ENCODE measurements around the gene SELPLG. TPM values are rescaled to one million over a fixed set of nuclear protein-coding genes. Genes with fewer than 3 reads are reported as not detected.

SELPLG gene
- total RNA-seq, 4 donors from 2014 or later, result 1.3 to 5.6 (median 3.0) TPM

- 95% methylated on average over 3 of the region's 3 CpGs for WGBS
- TF ChIP-seq POLR2A (IDR thresholded peaks at IDR 0.05), result no peak
- TF ChIP-seq, protein P1, sequence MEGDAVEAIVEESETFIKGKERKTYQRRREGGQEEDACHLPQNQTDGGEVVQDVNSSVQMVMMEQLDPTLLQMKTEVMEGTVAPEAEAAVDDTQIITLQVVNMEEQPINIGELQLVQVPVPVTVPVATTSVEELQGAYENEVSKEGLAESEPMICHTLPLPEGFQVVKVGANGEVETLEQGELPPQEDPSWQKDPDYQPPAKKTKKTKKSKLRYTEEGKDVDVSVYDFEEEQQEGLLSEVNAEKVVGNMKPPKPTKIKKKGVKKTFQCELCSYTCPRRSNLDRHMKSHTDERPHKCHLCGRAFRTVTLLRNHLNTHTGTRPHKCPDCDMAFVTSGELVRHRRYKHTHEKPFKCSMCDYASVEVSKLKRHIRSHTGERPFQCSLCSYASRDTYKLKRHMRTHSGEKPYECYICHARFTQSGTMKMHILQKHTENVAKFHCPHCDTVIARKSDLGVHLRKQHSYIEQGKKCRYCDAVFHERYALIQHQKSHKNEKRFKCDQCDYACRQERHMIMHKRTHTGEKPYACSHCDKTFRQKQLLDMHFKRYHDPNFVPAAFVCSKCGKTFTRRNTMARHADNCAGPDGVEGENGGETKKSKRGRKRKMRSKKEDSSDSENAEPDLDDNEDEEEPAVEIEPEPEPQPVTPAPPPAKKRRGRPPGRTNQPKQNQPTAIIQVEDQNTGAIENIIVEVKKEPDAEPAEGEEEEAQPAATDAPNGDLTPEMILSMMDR (IDR thresholded peaks at IDR 0.05), result no peak
- TF ChIP-seq POLR2AphosphoS5 (IDR thresholded peaks at IDR 0.05), result no peak
- TF ChIP-seq EP300 (IDR thresholded peaks at IDR 0.05), result no peak
These were observed 20.2 kb upstream of the SELPLG start for GRCh38 chr12:108653922-108654321.

GRCh38 chr12:108653082-108653516 is 19.4 kb upstream of the SELPLG start:
- no peaks in the 10 kb centered on the region for H3K27me3 ChIP-seq
- no peaks in the 10 kb centered on the region for H3K9me3 ChIP-seq
- no peak overlapping the region for H3K4me3 ChIP-seq
- no peak overlapping the region for H3K27ac ChIP-seq
- H3K36me3 ChIP-seq, result peaks cover 94% of the 10 kb centered on the region
- H3K4me1 ChIP-seq, result no peaks in the 10 kb centered on the region
- TF ChIP-seq POLR2A (IDR thresholded peaks at IDR 0.05) (no peak), EP300 (IDR thresholded peaks at IDR 0.05) (no peak), POLR2AphosphoS5 (IDR thresholded peaks at IDR 0.05) (no peak)
- TF ChIP-seq, protein P1 (IDR thresholded peaks at IDR 0.05), result no peak
- no peak for DNase-seq (ENCODE audit: low spot score in 2 of 2)

More at GRCh38 chr12:108653922-108654321, 20.2 kb upstream of the SELPLG start:
- Histone ChIP-seq H3K27ac (no peak overlapping the region), H3K27me3 (no peaks in the 10 kb centered on the region), H3K4me3 (no peak overlapping the region), H3K4me1 (no peaks in the 10 kb centered on the region), H3K9me3 (no peaks in the 10 kb centered on the region), H3K36me3 (peaks cover 94% of the 10 kb centered on the region)
- no peak for DNase-seq (ENCODE audit: low spot score in 2 of 2)

DNA sequence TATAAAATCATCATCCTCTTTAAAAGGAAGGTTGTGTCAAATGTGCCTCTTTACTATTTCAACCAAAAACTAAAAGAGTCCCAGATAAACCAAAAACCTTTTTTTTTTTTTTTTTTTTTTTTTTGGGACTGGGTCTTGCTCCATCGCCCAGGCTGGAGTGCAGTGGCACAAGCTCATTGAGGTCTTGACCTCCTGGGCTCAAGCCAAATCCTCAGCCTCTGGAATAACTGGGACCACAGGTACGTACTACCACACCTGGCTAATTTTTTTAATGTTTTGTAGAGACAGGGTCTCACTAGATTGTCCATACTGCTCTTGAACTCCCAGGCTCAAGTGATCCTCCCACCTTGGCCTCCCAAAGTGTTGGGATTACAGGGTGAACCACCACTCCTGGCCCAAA is 16.4 kb upstream of the SELPLG start:
- no peaks in the 10 kb centered on the region for H3K27me3 ChIP-seq
- H3K27ac ChIP-seq, result no peak overlapping the region
- peaks cover 93% of the 10 kb centered on the region for H3K36me3 ChIP-seq
- 73% methylated on average over 2 of the region's 2 CpGs for WGBS
- H3K4me1 ChIP-seq, result no peaks in the 10 kb centered on the region
- H3K4me3 ChIP-seq, result no peak overlapping the region
- TF ChIP-seq POLR2AphosphoS5 (IDR thresholded peaks at IDR 0.05), result no peak
- TF ChIP-seq EP300 (IDR thresholded peaks at IDR 0.05), result no peak
- TF ChIP-seq, protein P1 (IDR thresholded peaks at IDR 0.05), result no peak
- TF ChIP-seq POLR2A (IDR thresholded peaks at IDR 0.05), result no peak
- DNase-seq (ENCODE audit: low spot score in 2 of 2), result no peak
- no peaks in the 10 kb centered on the region for H3K9me3 ChIP-seq

- Histone ChIP-seq H3K27ac (no peak overlapping the region), H3K27me3 (no peaks in the 10 kb centered on the region), H3K4me1 (peaks cover 2% of the 10 kb centered on the region), H3K36me3 (peaks cover 92% of the 10 kb centered on the region), H3K4me3 (no peak overlapping the region), H3K9me3 (no peaks in the 10 kb centered on the region)
- DNase-seq (ENCODE audit: low spot score in 2 of 2), result no peak
- TF ChIP-seq, protein P1 (IDR thresholded peaks at IDR 0.05), result no peak
- TF ChIP-seq EP300 (IDR thresholded peaks at IDR 0.05), result no peak
- no peak for TF ChIP-seq POLR2A (IDR thresholded peaks at IDR 0.05)
- no peak for TF ChIP-seq POLR2AphosphoS5 (IDR thresholded peaks at IDR 0.05)
- WGBS, result 37% methylated on average over 4 of the region's 4 CpGs
These were observed 16.0 kb upstream of the SELPLG start for GRCh38 chr12:108649669-108650068.

- no peaks in the 10 kb centered on the region for H3K27me3 ChIP-seq
- peaks cover 7% of the 10 kb centered on the region for H3K4me1 ChIP-seq
- no peak overlapping the region for H3K4me3 ChIP-seq
- H3K27ac ChIP-seq, result no peak overlapping the region
- 74% methylated on average over 6 of the region's 6 CpGs for WGBS
- peaks cover 88% of the 10 kb centered on the region for H3K36me3 ChIP-seq
- DNase-seq (ENCODE audit: low spot score in 2 of 2), result no peak
- TF ChIP-seq POLR2AphosphoS5 (IDR thresholded peaks at IDR 0.05), result no peak
- TF ChIP-seq, protein P1 (IDR thresholded peaks at IDR 0.05), result no peak
- TF ChIP-seq EP300 (IDR thresholded peaks at IDR 0.05), result no peak
- no peak for TF ChIP-seq POLR2A (IDR thresholded peaks at IDR 0.05)
- no peaks in the 10 kb centered on the region for H3K9me3 ChIP-seq
These were observed 15.4 kb upstream of the SELPLG start for GRCh38 chr12:108649126-108649525.
